Astrocyte (in vitro differentiated cells and primary cell): ENCODE measurements around the gene C6orf62. TPM values are rescaled to one million over a fixed set of nuclear protein-coding genes. Genes with fewer than 3 reads are reported as not detected.

Experiments used
- DNase-seq: peaks from one replicate; pipeline ENCODE4 v3.0.0-alpha.2; 2010; ENCODE audit warnings: low read depth
- FAIRE-seq: peaks from 2 replicates; lab custom pipeline; 2011; peaks lifted over from hg19 to GRCh38; lab: Jason Lieb, UNC
- H2AFZ ChIP-seq: 2 replicates; pipeline ENCODE4 v1.6.0; 2012; ENCODE audit warnings: low read depth, low read length, inconsistent platforms
- H3K27ac ChIP-seq: 2 replicates; pipeline ENCODE4 v1.5.1; 2011; ENCODE audit warnings: low read depth, low read length, inconsistent platforms
- H3K27me3 ChIP-seq: 2 replicates; pipeline ENCODE4 v1.6.0; 2011; ENCODE audit warnings: low read length, inconsistent platforms; ENCODE audit not compliant: insufficient read depth
- H3K36me3 ChIP-seq: 2 replicates; pipeline ENCODE4 v1.5.1; 2011; ENCODE audit warnings: low read length, inconsistent platforms; ENCODE audit not compliant: insufficient read depth
- H3K4me1 ChIP-seq: 2 replicates; pipeline ENCODE4 v1.5.1; 2011; ENCODE audit warnings: low read length, inconsistent platforms; ENCODE audit not compliant: insufficient read depth
- H3K4me2 ChIP-seq: 2 replicates; pipeline ENCODE4 v1.6.0; 2012; ENCODE audit warnings: low read length, inconsistent platforms
- H3K4me3 ChIP-seq: 2 replicates; pipeline ENCODE4 v1.5.1; 2011; ENCODE audit warnings: low read depth, mild to moderate bottlenecking, low read length, inconsistent platforms; ENCODE audit not compliant: insufficient read depth
- H3K79me2 ChIP-seq: 2 replicates; pipeline ENCODE4 v1.6.0; 2012; ENCODE audit warnings: mild to moderate bottlenecking, low read length, inconsistent platforms; ENCODE audit not compliant: insufficient read depth
- H3K9ac ChIP-seq: 2 replicates; pipeline ENCODE4 v1.6.0; 2012; ENCODE audit warnings: mild to moderate bottlenecking, low read length, inconsistent platforms
- H3K9me3 ChIP-seq: 2 replicates; pipeline ENCODE4 v1.5.1; 2012; ENCODE audit warnings: low read depth, mild to moderate bottlenecking, low read length, inconsistent platforms; ENCODE audit not compliant: insufficient read depth
- H4K20me1 ChIP-seq: 2 replicates; pipeline ENCODE4 v1.6.0; 2012; ENCODE audit warnings: low read length, inconsistent platforms; ENCODE audit not compliant: insufficient read depth
- H3K27ac Mint-ChIP-seq: one replicate; pipeline ENCODE4 v1.8.0; 2021; ENCODE audit warnings: mild to moderate bottlenecking, mixed read lengths; ENCODE audit not compliant: unreplicated experiment
- H3K27me3 Mint-ChIP-seq: one replicate; pipeline ENCODE4 v1.8.0; 2021; ENCODE audit warnings: low read depth, mixed read lengths; ENCODE audit not compliant: unreplicated experiment
- H3K36me3 Mint-ChIP-seq: one replicate; pipeline ENCODE4 v1.8.0; 2021; ENCODE audit warnings: low read depth, mixed read lengths; ENCODE audit not compliant: unreplicated experiment
- H3K4me1 Mint-ChIP-seq: one replicate; pipeline ENCODE4 v1.8.0; 2021; ENCODE audit warnings: low read depth, mixed read lengths; ENCODE audit not compliant: unreplicated experiment
- H3K4me3 Mint-ChIP-seq: one replicate; pipeline ENCODE4 v1.8.0; 2021; ENCODE audit warnings: mild to moderate bottlenecking, moderate library complexity, mixed read lengths; ENCODE audit not compliant: unreplicated experiment
- H3K9me3 Mint-ChIP-seq: one replicate; pipeline ENCODE4 v1.8.0; 2021; ENCODE audit warnings: mild to moderate bottlenecking, mixed read lengths; ENCODE audit not compliant: unreplicated experiment
- CTCF ChIP-seq: IDR thresholded peaks from 2 replicates; pipeline ENCODE4 v1.5.1; 2011; ENCODE audit warnings: low read depth, mild to moderate bottlenecking, inconsistent platforms, low read length, moderate library complexity; ENCODE audit not compliant: insufficient read depth
- EZH2 ChIP-seq: IDR thresholded peaks from 2 replicates; pipeline ENCODE4 v1.6.1; 2012; ENCODE audit warnings: mild to moderate bottlenecking, low read length, inconsistent platforms; ENCODE audit not compliant: insufficient read depth
- total RNA-seq: library from RNA; stranded (reverse); gene quantifications from 2 replicates; pipeline ENCODE4 v1.2.1, GENCODE V29; 2021

Gene C6orf62
- total RNA-seq, 1 donor from 2014 or later = 162 TPM

DNA sequence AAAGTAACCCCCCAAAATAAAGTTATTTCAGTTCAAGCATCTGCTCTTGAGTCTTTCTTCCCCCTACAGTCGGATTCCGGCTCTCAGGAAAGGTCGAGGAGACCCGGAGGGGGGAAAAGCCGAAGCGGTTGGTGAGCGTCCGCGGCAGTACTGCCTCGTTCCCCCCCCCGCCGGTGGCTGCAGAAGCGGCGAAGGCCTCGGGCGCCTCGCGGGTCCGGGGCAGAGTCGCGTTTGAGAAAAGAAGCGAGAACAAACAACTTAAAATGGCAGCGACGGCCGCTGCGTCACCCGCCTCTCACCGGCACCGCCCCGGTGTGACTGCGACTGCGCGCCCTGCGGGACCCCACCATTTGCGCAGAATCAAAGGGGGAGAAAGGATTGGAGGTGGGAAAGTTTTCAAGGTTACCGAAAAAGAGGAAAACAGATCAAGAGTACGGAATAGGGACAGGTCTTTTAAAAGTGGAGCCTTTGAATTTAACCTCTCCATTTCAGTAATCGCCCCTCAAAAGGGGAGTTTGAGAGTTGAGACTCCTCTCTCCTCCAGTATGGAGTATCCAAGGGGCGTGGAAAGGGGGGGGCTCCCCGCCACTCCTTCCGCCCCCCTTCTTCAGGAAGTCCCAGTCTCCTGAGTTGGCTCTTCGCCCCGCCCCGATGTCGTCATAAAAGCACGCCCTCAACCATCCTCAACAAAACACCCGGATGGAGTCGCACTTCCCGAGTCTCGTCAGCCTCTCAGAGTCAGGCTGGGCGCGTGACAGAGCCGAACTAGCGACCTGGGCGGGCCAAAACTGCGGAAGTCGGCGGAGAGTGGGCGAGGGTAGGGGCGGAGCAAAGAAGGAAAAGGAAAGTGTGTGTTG lies 1.9 kb upstream of the C6orf62 start:
- no peaks in the 10 kb centered on the region for H3K9me3 Mint-ChIP-seq
- Histone ChIP-seq H3K27me3 (no peaks in the 10 kb centered on the region), H3K9ac (peak overlapping the region; percentile 100), H3K79me2 (peaks cover 48% of the 10 kb centered on the region), H3K36me3 (peaks cover 7% of the 10 kb centered on the region), H3K9me3 (no peaks in the 10 kb centered on the region), H4K20me1 (peaks cover 39% of the 10 kb centered on the region), H3K4me3 (peak overlapping the region; percentile 98), H3K27ac (peak overlapping the region; percentile 100), H3K4me2 (peak overlapping the region; percentile 94), H3K4me1 (peaks cover 5% of the 10 kb centered on the region), H2AFZ (peak overlapping the region; percentile 94)
- TF ChIP-seq EZH2 = no peak
- TF ChIP-seq CTCF = no peak
- FAIRE-seq (peak; percentile 20), DNase-seq (peak; percentile 99)
- H3K27ac Mint-ChIP-seq = peak overlapping the region; percentile 98
- H3K4me1 Mint-ChIP-seq = peaks cover 2% of the 10 kb centered on the region
- no peaks in the 10 kb centered on the region for H3K27me3 Mint-ChIP-seq
- peaks cover 13% of the 10 kb centered on the region for H3K36me3 Mint-ChIP-seq
- H3K4me3 Mint-ChIP-seq = peak overlapping the region; percentile 90

- peak overlapping the region; percentile 90 for H3K4me3 Mint-ChIP-seq
- peaks cover 15% of the 10 kb centered on the region for H3K36me3 Mint-ChIP-seq
- peaks cover 5% of the 10 kb centered on the region for H3K4me1 ChIP-seq
- no peaks in the 10 kb centered on the region for H3K9me3 Mint-ChIP-seq
- peaks cover 6% of the 10 kb centered on the region for H3K4me1 Mint-ChIP-seq
- H2AFZ ChIP-seq = no peak overlapping the region
- H3K9ac ChIP-seq = peak overlapping the region; percentile 100
- H3K27ac ChIP-seq = peak overlapping the region; percentile 100
- H3K27me3 ChIP-seq = no peaks in the 10 kb centered on the region
- H3K36me3 ChIP-seq = peaks cover 12% of the 10 kb centered on the region
- H3K4me2 ChIP-seq = peak overlapping the region; percentile 94
- H3K9me3 ChIP-seq = no peaks in the 10 kb centered on the region
- FAIRE-seq = no peak
- peaks cover 45% of the 10 kb centered on the region for H4K20me1 ChIP-seq
- H3K27ac Mint-ChIP-seq = peak overlapping the region; percentile 98
- peaks cover 55% of the 10 kb centered on the region for H3K79me2 ChIP-seq
- DNase-seq = no peak
- peak overlapping the region; percentile 98 for H3K4me3 ChIP-seq
- H3K27me3 Mint-ChIP-seq = no peaks in the 10 kb centered on the region
- no peak for TF ChIP-seq CTCF
- TF ChIP-seq EZH2 = no peak
Measured at GRCh38 chr6:24720131-24720603, 1.2 kb upstream of the C6orf62 start.
